ENCODE measurements around the gene LRSAM1. TPM values are rescaled to one million over a fixed set of nuclear protein-coding genes. Genes with fewer than 3 reads are reported as not detected.

The LRSAM1 gene
- polyA plus RNA-seq, 1 experiment = 5.2 TPM

- peaks cover 62% of the 10 kb centered on the region for H3K36me3 ChIP-seq (ENCODE audit: control insufficient read depth, insufficient read depth, low read length)
- ChIA-PET POLR2A (no interaction called here), CTCF (interaction anchor here (1.0 kb wide), 1 partner anchor 226 kb away, joined by 3 read pairs; no protein-coding TSS in a partner anchor)
- TF ChIP-seq, protein P1, sequence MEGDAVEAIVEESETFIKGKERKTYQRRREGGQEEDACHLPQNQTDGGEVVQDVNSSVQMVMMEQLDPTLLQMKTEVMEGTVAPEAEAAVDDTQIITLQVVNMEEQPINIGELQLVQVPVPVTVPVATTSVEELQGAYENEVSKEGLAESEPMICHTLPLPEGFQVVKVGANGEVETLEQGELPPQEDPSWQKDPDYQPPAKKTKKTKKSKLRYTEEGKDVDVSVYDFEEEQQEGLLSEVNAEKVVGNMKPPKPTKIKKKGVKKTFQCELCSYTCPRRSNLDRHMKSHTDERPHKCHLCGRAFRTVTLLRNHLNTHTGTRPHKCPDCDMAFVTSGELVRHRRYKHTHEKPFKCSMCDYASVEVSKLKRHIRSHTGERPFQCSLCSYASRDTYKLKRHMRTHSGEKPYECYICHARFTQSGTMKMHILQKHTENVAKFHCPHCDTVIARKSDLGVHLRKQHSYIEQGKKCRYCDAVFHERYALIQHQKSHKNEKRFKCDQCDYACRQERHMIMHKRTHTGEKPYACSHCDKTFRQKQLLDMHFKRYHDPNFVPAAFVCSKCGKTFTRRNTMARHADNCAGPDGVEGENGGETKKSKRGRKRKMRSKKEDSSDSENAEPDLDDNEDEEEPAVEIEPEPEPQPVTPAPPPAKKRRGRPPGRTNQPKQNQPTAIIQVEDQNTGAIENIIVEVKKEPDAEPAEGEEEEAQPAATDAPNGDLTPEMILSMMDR (IDR thresholded peaks at IDR 0.05; ENCODE audit: insufficient read depth, low read depth, low read length) = no peak
- H3K4me3 ChIP-seq (ENCODE audit: low read depth, low read length) = no peak overlapping the region
- H3K27me3 ChIP-seq (ENCODE audit: control insufficient read depth, insufficient read depth, low read length) = no peaks in the 10 kb centered on the region
- no peak for DNase-seq (ENCODE audit: low read depth)
Measured at GRCh38 chr9:127508901-127509260, 57.6 kb downstream of the LRSAM1 start.

DNA sequence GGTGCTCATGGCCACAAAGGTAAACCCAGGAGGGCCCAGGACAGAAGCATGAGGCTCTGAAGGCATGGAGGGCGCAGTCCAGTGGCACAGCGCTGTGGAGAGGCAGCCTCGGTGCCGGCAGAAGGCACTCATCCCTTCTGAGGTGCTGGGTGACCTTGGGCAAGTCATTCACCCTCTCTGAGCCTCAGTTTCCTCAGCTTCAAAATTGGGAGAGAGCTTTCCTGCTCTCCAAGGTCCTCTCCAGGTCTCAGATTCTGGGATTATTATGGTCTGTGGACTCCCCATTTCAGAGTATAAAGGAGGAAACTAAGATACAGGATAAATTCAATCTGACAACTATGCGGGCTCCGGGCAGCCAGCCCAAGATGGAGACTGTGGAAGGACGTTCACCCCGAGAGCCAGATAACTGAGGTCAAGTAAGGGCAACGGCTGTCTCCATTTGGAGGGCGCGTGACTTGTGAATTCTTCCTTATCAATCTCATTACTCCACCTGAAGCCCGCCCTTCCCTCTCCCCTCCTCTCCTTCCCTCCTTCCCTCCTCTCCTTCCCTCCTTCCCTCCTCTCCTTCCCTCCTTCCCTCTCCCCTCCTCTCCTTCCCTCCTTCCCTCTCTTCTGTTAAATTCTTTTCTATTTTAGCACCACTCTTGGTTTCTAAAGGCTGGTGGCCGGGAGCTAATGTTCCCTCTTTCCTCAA, 58.1 kb downstream of the LRSAM1 start:
- no peak for DNase-seq (ENCODE audit: low read depth)
- CTCF ChIA-PET = interaction anchor here (0.6 to 0.9 kb wide), 2 partner anchors 18 to 86 kb away, joined by 3 to 6 read pairs; no protein-coding TSS in a partner anchor
- H3K36me3 ChIP-seq (ENCODE audit: control insufficient read depth, insufficient read depth, low read length) = peaks cover 58% of the 10 kb centered on the region
- TF ChIP-seq, protein P1 (IDR thresholded peaks at IDR 0.05; ENCODE audit: insufficient read depth, low read depth, low read length) = no peak
- POLR2A ChIA-PET = no interaction called here
- no peaks in the 10 kb centered on the region for H3K27me3 ChIP-seq (ENCODE audit: control insufficient read depth, insufficient read depth, low read length)
- H3K4me3 ChIP-seq (ENCODE audit: low read depth, low read length) = no peak overlapping the region

DNA sequence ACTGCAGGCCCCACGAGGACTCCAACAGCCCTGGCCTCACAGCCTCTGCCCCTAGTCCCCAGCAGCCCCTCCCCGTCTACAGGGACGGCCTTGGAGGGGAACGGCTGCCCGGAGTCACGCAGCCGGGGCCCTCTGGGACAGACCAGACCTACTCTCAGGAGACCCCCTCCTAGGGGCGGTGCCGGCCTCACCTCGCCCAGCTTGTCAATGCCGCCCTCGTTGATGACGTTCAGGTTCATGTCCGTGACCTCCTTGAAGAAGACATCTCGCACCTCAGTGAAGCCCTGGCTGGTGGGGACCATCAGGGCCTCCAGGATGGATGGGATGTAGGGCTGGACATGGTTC, 58.6 kb downstream of the LRSAM1 start:
- ChIA-PET CTCF (interaction anchor here (0.6 to 1.5 kb wide), 3 partner anchors 19 to 225 kb away, joined by 3 to 6 read pairs (median 3); partner anchors contain the start of gene TOR2A), POLR2A (no interaction called here)
- H3K27me3 ChIP-seq (ENCODE audit: control insufficient read depth, insufficient read depth, low read length) = no peaks in the 10 kb centered on the region
- TF ChIP-seq, protein P1 (IDR thresholded peaks at IDR 0.05; ENCODE audit: insufficient read depth, low read depth, low read length) = no peak
- H3K36me3 ChIP-seq (ENCODE audit: control insufficient read depth, insufficient read depth, low read length) = peaks cover 55% of the 10 kb centered on the region
- no peak for DNase-seq (ENCODE audit: low read depth)
- H3K4me3 ChIP-seq (ENCODE audit: low read depth, low read length) = no peak overlapping the region

DNA sequence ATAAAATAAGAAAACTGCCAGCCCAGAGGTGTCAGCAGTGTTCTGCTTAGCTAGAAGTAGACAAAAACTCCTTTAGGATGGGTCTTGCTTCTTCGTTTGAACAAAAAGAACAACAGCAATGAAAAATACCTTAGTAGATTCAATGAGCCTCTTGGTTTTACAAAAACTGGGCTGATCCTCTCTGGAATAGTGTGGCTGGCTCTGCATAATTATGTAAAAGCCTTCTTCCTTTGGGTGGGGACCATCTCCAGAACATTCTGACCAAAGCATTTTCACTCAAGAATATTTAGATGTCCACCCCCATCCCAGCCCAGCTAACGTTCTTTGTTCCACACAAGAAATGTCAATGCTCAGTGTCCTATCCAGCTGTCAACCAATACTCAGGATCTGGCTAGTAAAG, 63.2 kb downstream of the LRSAM1 start:
- ChIA-PET CTCF (interaction anchor here (0.7 to 4.9 kb wide), 2 partner anchors 10 to 74 kb away, joined by 3 to 20 read pairs; no protein-coding TSS in a partner anchor), POLR2A (no interaction called here)
- no peak for DNase-seq (ENCODE audit: low read depth)
- H3K4me3 ChIP-seq (ENCODE audit: low read depth, low read length) = no peak overlapping the region
- TF ChIP-seq, protein P1 (IDR thresholded peaks at IDR 0.05; ENCODE audit: insufficient read depth, low read depth, low read length) = no peak
- H3K36me3 ChIP-seq (ENCODE audit: control insufficient read depth, insufficient read depth, low read length) = peaks cover 38% of the 10 kb centered on the region
- no peaks in the 10 kb centered on the region for H3K27me3 ChIP-seq (ENCODE audit: control insufficient read depth, insufficient read depth, low read length)

DNA sequence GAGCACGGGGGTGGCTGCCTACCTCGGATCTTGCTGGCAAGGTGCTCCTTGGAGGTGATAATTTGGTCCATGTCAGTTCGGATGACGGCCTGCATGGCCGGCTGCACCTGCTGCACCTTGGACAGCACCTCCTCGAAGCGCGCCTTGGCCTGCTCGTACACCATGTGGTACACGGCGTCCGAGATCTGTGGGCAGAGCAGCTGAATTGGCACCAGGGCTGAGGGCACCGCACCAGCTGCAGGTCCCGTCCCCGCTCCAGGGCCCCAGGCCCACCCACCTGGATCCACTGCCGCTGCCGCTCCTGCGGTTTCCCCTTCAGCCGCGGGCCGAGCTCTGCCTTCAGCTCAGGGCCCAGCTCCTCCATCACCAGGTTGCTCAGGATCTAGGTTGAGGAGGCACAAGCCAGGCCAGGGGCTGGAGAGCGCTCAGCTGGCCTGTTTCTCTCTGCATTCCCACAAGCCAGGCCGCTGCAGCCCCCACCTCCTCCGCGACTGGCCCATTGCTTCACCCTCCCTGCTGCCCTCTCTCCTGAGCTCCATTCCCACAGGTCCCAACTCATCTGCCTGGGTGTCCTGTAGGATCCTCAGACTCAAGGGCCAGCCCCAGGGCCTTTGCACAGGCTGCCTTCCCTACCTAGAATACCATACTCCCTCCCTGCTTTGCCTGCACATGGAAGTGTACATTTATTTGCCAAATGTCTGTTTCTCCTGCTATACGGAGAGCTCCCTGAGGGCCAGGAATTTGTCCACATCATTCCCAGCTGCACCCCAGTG, 65.7 kb downstream of the LRSAM1 start:
- ChIA-PET CTCF (interaction anchor here (2.0 to 4.9 kb wide), 3 partner anchors 8 to 69 kb away, joined by 10 to 20 read pairs (median 10); no protein-coding TSS in a partner anchor), POLR2A (no interaction called here)
- Histone ChIP-seq H3K27me3 (ENCODE audit: control insufficient read depth, insufficient read depth, low read length) (no peaks in the 10 kb centered on the region), H3K4me3 (ENCODE audit: low read depth, low read length) (no peak overlapping the region), H3K36me3 (ENCODE audit: control insufficient read depth, insufficient read depth, low read length) (peaks cover 36% of the 10 kb centered on the region)
- TF ChIP-seq, protein P1 (IDR thresholded peaks at IDR 0.05; ENCODE audit: insufficient read depth, low read depth, low read length) = no peak
- DNase-seq (ENCODE audit: low read depth) = no peak
